ENCODE measurements around the gene SLC43A1. TPM values are rescaled to one million over a fixed set of nuclear protein-coding genes. Genes with fewer than 3 reads are reported as not detected.

SLC43A1 gene
- total and polyA plus RNA-seq, 12 donors = 3.4 to 16.5 (median 5.0) TPM

GRCh38 chr11:57508341-57509170 lies 6.9 kb downstream of the SLC43A1 start:
- Histone ChIP-seq H3K36me3 (peaks cover 0 to 38% (median 0%) of the 10 kb centered on the region in 9 donors), H3K27me3 (no peaks in the 10 kb centered on the region), H3K4me1 (peaks cover 0 to 4% (median 0%) of the 10 kb centered on the region in 9 donors), H3K4me3 (no peak overlapping the region), H3K9me3 (no peaks in the 10 kb centered on the region), H3K27ac (no peak overlapping the region)
- WGBS, 2 donors = 92 to 93% methylated on average over 7 of the region's 7 CpGs
- ATAC-seq (no peak), DNase-seq (no peak)
- intact Hi-C loops (cut with DNase I) = no loop called here
- TF ChIP-seq CTCF (IDR thresholded peaks at IDR 0.05) = no peak

GRCh38 chr11:57506522-57506921 lies 9.0 kb downstream of the SLC43A1 start:
- no peak for DNase-seq
- Histone ChIP-seq H3K27me3 (no peaks in the 10 kb centered on the region), H3K36me3 (peaks cover 0 to 33% (median 0%) of the 10 kb centered on the region in 9 donors), H3K4me1 (peaks cover 0 to 10% (median 3%) of the 10 kb centered on the region in 9 donors), H3K27ac (no peak overlapping the region), H3K4me3 (no peak overlapping the region), H3K9me3 (no peaks in the 10 kb centered on the region)
- ATAC-seq = no peak
- WGBS, 2 donors = 71 to 85% methylated on average over 1 of the region's 1 CpG
- intact Hi-C loops (cut with DNase I) = no loop called here
- no peak for TF ChIP-seq CTCF (IDR thresholded peaks at IDR 0.05)

- Histone ChIP-seq H3K36me3 (peaks cover 0 to 33% (median 0%) of the 10 kb centered on the region in 9 donors), H3K4me3 (no peak overlapping the region), H3K27me3 (no peaks in the 10 kb centered on the region), H3K27ac (no peak overlapping the region), H3K9me3 (no peaks in the 10 kb centered on the region), H3K4me1 (peaks cover 4 to 25% (median 19%) of the 10 kb centered on the region in 9 donors)
- DNase-seq (no peak), ATAC-seq (no peak)
- 74 to 92% methylated on average over 4 of the region's 4 CpGs for WGBS, 2 donors
- no peak for TF ChIP-seq CTCF (IDR thresholded peaks at IDR 0.05)
- intact Hi-C loops (cut with DNase I) = no loop called here
These were observed 11.0 kb downstream of the SLC43A1 start for GRCh38 chr11:57504511-57504910.

GRCh38 chr11:57502870-57503269 lies 12.6 kb downstream of the SLC43A1 start:
- peaks cover 0 to 33% (median 0%) of the 10 kb centered on the region in 9 donors for H3K36me3 ChIP-seq
- TF ChIP-seq CTCF (IDR thresholded peaks at IDR 0.05) = no peak
- H3K9me3 ChIP-seq = no peaks in the 10 kb centered on the region
- no peaks in the 10 kb centered on the region for H3K27me3 ChIP-seq
- intact Hi-C loops (cut with DNase I) = no loop called here
- no peak overlapping the region for H3K4me3 ChIP-seq
- H3K27ac ChIP-seq = no peak overlapping the region
- DNase-seq (no peak), ATAC-seq (no peak)
- H3K4me1 ChIP-seq = peaks cover 7 to 36% (median 30%) of the 10 kb centered on the region in 9 donors
